H1 (cell line): ENCODE measurements around the gene ISG15. TPM values are rescaled to one million over a fixed set of nuclear protein-coding genes. Genes with fewer than 3 reads are reported as not detected.

Experiments used
- BRCA1 ChIP-seq: IDR thresholded peaks from 2 replicates; pipeline ENCODE4 v1.6.1; 2012; ENCODE audit warnings: low read depth, low read length, improper control_type of control experiment
- CBX8 ChIP-seq: fragments of 300-800, 300-1000 bp; sonication (generic); IDR thresholded peaks from 2 replicates; pipeline ENCODE4 v1.7.1; 2016; ENCODE audit warnings: low read depth, low read length, borderline replicate concordance
- CHD1 ChIP-seq: IDR thresholded peaks from 2 replicates; pipeline ENCODE4 v1.6.1; 2012; ENCODE audit warnings: low read depth, low read length, improper control_type of control experiment
- FOSL1 ChIP-seq: IDR thresholded peaks from 2 replicates; pipeline ENCODE4 v1.6.1; 2011; ENCODE audit warnings: mild to moderate bottlenecking, low read depth, low read length, moderate library complexity; ENCODE audit not compliant: insufficient read depth
- HDAC2 ChIP-seq, 2 experiments: fragments of 300-600 bp in 1 of 2; sonication (generic) in 1 of 2; IDR thresholded peaks; 2 replicates each; pipeline ENCODE4 v1.6.1; 2011 to 2012; ENCODE audit warnings: low read depth in 2 of 2, low read length in 2 of 2, mild to moderate bottlenecking in 2 of 2, moderate library complexity in 2 of 2, borderline replicate concordance in 1 of 2, inconsistent platforms in 1 of 2
- KDM1A ChIP-seq: fragments of 200-600, 300-600 bp; sonication (generic); IDR thresholded peaks from 2 replicates; pipeline ENCODE4 v1.7.1; 2016; ENCODE audit warnings: mild to moderate bottlenecking, low read length, borderline replicate concordance
- PHF8 ChIP-seq: fragments of 200-600 bp; sonication (generic); conservative IDR thresholded peaks from 2 replicates; pipeline ENCODE4 v1.7.1; 2012; ENCODE audit warnings: low read depth, mild to moderate bottlenecking, inconsistent platforms, low read length, moderate library complexity
- RFX5 ChIP-seq: IDR thresholded peaks from 2 replicates; pipeline ENCODE4 v1.6.1; 2011; ENCODE audit warnings: low read depth, low read length, improper control_type of control experiment, borderline replicate concordance
- RXRA ChIP-seq: IDR thresholded peaks from 2 replicates; pipeline ENCODE4 v1.6.1; 2011; ENCODE audit warnings: low read depth, mild to moderate bottlenecking, low read length, moderate library complexity; ENCODE audit not compliant: insufficient read depth
- SIX5 ChIP-seq: IDR thresholded peaks from 2 replicates; pipeline ENCODE4 v1.6.1; 2011; ENCODE audit warnings: mild to moderate bottlenecking, low read depth, low read length
- SP2 ChIP-seq: IDR thresholded peaks from 2 replicates; pipeline ENCODE4 v1.6.1; 2012; ENCODE audit warnings: mild to moderate bottlenecking, low read length, inconsistent platforms
- TBP ChIP-seq: IDR thresholded peaks from 2 replicates; pipeline ENCODE4 v1.6.1; 2011; ENCODE audit warnings: low read depth, low read length, improper control_type of control experiment
- TEAD4 ChIP-seq: IDR thresholded peaks from 2 replicates; pipeline ENCODE4 v1.6.1; 2012; ENCODE audit warnings: low read depth, low read length, inconsistent platforms, mixed read lengths
- polyA plus RNA-seq, 7 experiments: library from polyadenylated mRNA; depleted of rRNA in 3 of 7; stranded (reverse) in 5 of 7; unstranded in 2 of 7; fragments of >200 nt in 5 of 7; fragments of 200-250 nt in 2 of 7; gene quantifications; 1 replicate in 5 of 7; 2 replicates in 1 of 7; 4 replicates in 1 of 7; pipeline versions ENCODE4 v1.2.1 to v1.2.3, GENCODE V29; 2011 to 2013; ENCODE audit warnings: missing spikeins in 2 of 7, mixed read lengths in 2 of 7
- total RNA-seq: library from RNA; stranded (reverse); fragmentation: NEBNext Ultra II Directional; extraction: Animal tissue kit (Norgen Biotek cat#: 25700); gene quantifications from 2 replicates; pipeline ENCODE4 v1.2.1, GENCODE V29; 2021

ISG15 gene
- total and polyA plus RNA-seq, 2 of the 8 experiments (the other 6 are each of a cell fraction or from before 2014, with no cell fraction given): 29.3 to 121 TPM

- peak; percentile 73 to 89; a peak in 1 of 4 replicates for TF ChIP-seq HDAC2 (IDR thresholded peaks at IDR 0.05; ENCODE audit: borderline replicate concordance in 1 of 2, low read depth in 2 of 2, low read length in 2 of 2)
- TF ChIP-seq BRCA1: no peak
- TF ChIP-seq CHD1: no peak
- no peak for TF ChIP-seq PHF8
- no peak for TF ChIP-seq CBX8
- no peak for TF ChIP-seq TBP
- no peak for TF ChIP-seq RFX5
- 0 out of 2 replicates have a peak, but pooled peaks have one; percentile 36 for TF ChIP-seq RXRA
- no peak for TF ChIP-seq SP2
- TF ChIP-seq SIX5: no peak
- TF ChIP-seq FOSL1: no peak
- peak; percentile 100 for TF ChIP-seq TEAD4
- TF ChIP-seq KDM1A: no peak
Measured at GRCh38 chr1:1024771-1025699, 11.7 kb downstream of the ISG15 start (continued).
